Measurements from ENCODE around the gene MCM3AP.
"Not testable (repeated sequence)": the region's sequence is repeated elsewhere in the genome, so short reads cannot be mapped to it uniquely, and the experiment has no call there.

GRCh38 chr21:46200877-46201803, 84.3 kb downstream of the MCM3AP start:
- TF ChIP-seq, protein P1, sequence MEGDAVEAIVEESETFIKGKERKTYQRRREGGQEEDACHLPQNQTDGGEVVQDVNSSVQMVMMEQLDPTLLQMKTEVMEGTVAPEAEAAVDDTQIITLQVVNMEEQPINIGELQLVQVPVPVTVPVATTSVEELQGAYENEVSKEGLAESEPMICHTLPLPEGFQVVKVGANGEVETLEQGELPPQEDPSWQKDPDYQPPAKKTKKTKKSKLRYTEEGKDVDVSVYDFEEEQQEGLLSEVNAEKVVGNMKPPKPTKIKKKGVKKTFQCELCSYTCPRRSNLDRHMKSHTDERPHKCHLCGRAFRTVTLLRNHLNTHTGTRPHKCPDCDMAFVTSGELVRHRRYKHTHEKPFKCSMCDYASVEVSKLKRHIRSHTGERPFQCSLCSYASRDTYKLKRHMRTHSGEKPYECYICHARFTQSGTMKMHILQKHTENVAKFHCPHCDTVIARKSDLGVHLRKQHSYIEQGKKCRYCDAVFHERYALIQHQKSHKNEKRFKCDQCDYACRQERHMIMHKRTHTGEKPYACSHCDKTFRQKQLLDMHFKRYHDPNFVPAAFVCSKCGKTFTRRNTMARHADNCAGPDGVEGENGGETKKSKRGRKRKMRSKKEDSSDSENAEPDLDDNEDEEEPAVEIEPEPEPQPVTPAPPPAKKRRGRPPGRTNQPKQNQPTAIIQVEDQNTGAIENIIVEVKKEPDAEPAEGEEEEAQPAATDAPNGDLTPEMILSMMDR (IDR thresholded peaks at IDR 0.05; ENCODE audit: insufficient read depth, low read length, poor library complexity, severe bottlenecking): not testable (repeated sequence)
- TF ChIP-seq EZH2phosphoT487 (conservative IDR thresholded peaks at IDR 0.05; ENCODE audit: low read length): not testable (repeated sequence)

All from SU-DHL-6 (cell line).